Stimulated activated CD8-positive, alpha-beta memory T cell treated with anti-CD3 and anti-CD28 coated beads, Interleukin-15, amount 100 ng/mL, for 1 hour (primary cell): ENCODE results near the gene RPL10.

Experiments used
- DNase-seq: peaks from one replicate; pipeline ENCODE4 v3.0.0-alpha.2; 2020; ENCODE audit warnings: low read depth

Gene RPL10

DNA sequence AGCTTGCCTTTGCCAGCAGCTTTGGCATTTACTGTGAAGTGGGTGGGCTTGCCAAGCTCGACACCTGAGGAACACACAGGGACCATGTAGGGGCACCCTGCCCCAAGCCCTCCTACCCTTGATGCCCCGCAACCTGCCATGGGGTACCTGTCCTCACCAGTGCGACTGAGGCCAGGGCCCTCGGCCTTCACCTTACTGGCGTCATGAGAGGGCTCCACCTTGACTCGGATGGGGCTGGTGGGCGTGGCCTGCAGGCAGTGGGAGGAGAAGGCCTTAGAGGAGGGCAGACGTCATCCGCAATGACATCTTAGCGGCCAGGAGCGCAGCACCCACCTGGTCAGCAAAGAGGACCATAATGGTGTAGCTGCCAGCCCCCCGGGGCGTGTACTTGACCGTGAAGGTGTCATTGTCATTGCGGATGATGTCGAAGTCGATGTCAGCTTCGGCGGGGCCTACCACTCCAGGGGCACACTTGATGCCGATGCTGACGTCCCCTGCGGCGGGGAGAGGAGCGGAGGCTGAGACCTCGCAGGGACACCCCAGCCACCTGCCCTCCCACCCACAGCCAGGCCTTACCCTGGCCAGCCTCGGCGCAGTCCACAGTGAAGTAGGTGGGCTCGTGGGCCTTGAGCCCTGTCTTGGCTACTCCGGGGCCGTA, 36.0 kb upstream of the RPL10 start:
- DNase-seq, result no peak

DNA sequence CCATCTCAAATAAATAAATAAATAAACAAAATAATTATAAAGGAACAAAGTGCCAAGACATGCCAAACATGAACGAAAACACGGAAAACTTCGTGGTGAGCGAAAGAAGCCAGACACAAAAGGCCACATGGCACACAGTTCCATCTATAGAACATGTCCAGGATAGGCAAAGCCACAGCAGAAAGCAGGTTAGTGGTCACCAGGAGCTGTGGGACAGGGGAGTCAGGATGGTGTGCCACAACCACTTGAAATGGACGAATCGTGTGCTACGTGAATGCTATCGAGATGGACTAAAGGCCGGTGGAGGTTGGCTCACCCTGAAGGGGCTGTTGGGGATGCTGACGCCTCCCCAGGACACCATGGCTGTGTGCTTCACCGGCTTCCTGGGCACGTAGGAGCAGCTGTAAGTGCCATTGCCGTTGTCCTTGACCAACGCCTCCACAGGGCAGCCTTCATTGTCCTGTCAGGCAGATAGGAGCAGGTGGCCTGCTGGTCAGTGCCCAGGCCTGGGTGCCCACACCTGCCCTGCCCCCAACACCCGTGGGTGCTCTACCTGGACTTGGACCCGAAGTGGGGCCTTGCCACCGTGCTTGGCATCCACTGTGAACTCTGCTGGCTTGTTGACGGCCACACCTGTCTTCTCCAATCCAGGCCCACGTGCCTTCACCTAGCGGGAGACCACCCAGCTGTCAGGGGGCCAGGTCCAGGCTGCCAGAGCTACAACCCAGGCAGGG, 34.3 kb upstream of the RPL10 start:
- no peak for DNase-seq

DNA sequence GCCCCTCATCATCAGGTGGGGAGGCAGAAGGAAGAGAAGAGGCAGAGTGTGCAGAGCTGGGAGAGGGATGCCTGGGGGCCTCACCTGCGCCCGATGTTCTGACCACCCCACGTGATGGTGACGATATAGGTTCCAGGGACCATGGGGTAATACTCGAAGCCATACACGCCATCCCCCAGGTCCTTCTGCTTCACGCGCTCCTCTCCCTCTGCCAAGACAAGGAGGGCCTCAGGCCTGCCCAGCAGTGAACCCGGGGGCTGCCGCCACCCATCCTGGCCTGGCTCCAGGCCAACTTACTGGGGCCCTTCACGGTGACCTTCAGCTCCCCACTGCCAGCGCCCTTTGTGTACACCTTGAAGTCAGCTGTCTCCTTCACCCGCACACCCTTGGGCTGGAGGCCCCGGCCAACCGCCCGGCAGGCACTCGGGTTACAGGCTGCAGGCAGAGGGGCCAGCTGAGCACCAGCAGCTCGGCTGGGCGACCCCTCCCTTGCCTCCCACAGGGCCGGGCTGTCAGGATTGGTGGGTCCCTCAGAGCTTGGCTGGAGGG, 33.1 kb upstream of the RPL10 start:
- no peak for DNase-seq

DNA sequence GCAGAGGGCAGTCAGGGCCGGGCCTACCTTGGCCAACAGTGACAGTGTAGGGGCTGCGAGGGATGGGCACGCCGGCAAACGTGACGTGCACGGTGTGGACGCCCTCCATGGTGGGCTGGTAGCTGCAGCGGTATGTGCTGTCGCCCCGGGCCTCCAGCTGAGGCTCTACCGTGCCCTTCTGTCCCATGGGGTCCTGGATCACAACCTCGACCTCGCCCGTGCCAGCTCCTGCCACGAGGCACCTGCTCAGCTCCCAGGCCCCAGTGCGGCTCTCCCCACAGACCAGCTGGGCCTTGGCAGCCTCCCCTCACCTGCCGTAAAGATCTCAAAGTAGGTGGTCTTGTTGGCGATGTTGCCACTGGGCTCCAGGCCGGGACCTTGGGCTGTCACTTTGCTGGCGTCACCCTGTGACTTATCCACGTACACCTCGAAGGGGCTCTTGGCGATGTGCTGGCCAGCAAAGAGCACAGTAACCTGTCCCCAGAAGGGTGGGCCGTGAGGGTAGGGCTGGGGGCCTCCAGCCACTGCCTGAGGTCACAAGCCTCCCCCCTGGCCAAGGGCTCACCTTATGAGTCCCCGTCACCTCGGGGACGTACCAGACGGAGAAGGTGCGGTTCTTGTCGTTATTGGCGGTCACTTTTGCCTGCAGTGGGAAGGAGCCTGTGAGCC, 32.0 kb upstream of the RPL10 start:
- no peak for DNase-seq

DNA sequence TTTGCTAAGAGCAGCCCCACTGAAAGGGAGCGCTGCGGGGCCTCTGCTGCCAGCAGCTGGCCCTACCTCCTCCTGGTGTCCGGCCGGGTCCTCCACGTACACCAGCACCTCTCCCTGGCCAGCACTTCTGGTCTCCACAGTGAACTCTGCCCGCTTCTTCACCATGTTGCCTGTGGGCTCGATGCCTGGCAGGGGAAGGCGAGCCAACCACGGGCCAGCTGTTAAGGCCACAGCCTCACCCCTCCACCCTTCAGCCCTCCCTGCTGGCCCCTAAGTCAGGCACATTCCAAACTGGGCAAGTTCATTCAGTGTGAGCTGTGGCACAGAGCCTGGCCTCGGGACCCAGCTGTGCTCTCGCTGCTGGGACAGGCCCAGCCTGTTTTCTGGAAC, 31.5 kb upstream of the RPL10 start:
- DNase-seq, result no peak

DNA sequence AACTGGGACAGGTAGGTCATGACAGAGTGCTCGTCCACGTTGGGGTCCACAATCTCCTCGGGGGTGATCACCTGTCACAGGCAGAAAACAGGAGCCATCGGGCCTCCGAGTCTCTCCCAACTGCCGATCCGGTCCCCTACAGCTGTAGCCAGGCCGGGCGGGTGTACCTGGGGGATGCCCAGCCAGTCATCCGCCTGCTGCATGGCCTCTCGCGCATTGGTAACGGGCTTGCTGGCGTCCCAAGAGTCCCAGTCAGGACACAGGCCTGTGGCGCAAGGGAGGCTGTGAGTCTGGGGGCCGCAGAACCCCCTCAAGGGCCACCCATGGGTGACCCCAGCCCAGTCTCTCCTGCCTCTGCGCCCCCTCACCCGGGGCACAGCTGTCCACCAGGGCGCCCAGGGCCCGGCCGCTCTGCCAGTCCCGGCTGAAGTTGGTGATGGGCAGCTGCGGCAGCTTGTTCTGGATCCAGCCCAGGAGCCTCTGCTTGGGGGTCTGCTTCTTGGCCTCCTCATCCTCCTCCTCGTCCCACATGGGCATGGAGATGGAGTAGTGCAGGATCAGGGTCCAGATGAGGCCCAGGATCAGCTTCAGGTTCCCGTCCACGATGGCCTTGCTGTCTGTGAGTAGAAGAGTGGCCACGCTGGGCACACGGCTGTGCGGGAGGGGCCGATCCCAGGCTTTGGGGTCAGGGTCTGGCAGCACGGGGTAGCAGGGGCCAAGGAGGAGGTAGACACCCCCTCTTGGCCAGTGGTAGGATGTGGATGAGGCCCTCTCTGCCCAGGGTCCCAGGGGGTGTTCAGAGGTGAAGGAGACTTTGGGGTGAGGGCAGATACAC, 30.5 kb upstream of the RPL10 start:
- DNase-seq, result no peak

DNA sequence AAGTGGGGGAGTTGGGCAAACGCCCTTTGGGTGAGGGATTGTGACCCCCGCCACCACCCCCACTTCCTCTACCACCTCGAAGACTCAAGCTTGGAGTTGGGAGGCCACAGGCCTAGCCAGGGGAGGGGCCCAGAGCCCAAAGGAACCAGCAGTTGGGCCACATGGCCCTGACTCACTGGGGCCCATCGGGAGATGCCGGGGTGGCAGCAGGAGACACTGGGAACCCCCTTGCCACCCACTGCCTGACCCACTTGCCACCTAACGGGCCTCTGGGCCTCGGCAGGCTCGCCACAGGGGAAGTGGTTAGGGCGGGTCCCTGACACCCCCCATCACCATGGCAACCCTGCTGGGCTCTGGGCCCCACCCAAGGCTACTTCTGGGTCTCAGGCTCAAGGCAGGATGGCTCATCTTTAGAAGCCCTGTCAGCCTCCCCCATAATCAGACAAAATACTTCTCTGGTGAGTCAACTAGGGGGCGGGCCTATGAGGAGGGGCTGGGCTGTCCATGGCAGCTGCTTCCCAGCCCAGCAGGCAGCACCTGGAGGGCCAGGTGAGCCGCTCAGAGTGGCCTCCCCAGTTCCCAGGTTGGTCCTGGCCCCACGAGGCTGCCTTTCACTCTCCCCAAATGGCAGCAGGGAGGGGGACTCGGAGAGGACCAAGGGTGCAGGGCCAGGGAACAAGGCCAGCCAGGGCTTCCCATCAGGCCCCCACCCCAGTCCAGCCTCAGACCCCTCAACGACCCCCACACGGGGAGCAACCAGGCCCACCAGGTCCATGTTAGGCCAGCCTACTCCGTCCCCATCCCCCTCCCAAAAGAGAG, 29.3 kb upstream of the RPL10 start:
- DNase-seq, result peak; percentile 77

DNA sequence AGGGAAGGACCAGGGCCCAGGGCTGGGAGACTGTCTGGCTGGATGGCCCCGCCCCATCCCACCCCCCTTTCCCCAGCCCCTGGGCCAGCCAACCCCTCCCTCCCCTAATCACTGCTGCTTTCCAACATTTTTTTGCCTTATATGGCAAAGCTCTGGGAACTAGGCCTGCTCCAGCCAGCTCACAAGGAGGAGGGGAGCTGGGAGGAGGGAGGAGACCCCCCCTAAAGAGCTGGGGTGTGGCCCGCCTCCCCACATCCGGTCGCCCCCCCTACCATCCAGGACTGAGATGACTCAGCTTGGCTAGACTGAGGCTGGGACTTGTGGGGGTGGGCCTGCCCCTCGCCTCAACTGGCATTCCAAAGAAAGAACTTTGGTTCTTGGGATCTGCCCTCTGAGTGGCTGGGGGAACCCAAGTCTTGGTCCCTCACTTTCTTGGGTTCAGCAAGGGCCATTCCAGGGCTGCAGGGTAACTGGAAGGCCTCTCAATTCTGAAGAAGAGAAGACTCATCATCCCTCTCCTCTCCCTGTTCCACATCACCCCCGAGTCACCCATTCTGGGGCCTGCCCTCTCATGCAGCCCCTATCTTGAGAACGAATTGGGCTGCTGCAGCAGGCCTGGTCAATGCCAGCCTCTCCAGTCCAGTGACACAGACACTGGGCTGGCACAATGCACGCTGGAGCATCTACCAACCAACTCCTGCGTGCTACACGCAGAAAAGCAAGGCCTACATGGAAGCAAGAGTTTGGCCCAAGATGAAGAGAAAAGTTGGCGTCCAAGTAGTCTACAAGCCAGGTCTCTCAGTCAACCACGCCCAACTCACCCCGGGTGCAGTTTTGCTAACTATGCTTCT, 28.5 kb upstream of the RPL10 start:
- DNase-seq, result peak; percentile 48

DNA sequence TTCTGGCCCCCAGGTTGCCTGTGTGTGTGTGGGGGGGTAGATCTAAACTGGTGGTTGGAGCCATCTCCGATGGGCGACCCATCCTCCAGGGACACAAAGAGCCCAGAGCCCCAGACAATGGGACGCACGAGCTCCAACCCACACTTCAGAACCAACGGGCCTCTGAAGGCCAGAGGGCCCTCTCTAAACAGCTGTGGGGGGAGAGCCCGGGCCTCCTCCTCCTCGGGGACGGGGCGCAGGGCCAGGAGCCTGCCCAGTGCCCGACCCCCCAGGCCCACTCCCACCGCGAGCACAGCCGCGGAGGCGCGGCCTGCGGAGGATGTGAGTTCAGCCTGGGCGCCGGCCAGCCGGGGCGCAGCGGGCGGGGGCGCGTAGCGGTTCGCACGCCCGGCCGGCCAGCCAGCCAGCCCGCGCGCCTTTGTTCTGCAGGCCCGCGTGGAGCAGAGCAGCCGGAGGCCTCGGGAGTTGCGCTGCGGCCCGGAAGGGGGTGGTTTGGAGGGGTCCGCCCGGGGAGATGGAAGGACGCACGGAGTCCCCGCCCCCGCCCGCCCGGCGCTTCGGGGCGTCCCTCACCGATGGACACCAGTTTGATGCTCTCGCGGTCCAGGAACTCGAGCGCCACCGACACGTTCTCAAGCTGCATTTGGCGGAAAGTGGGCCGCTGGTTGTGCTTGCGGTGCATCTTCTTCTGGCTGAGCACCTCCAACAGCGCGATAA, 27.7 kb upstream of the RPL10 start:
- DNase-seq, result no peak

DNA sequence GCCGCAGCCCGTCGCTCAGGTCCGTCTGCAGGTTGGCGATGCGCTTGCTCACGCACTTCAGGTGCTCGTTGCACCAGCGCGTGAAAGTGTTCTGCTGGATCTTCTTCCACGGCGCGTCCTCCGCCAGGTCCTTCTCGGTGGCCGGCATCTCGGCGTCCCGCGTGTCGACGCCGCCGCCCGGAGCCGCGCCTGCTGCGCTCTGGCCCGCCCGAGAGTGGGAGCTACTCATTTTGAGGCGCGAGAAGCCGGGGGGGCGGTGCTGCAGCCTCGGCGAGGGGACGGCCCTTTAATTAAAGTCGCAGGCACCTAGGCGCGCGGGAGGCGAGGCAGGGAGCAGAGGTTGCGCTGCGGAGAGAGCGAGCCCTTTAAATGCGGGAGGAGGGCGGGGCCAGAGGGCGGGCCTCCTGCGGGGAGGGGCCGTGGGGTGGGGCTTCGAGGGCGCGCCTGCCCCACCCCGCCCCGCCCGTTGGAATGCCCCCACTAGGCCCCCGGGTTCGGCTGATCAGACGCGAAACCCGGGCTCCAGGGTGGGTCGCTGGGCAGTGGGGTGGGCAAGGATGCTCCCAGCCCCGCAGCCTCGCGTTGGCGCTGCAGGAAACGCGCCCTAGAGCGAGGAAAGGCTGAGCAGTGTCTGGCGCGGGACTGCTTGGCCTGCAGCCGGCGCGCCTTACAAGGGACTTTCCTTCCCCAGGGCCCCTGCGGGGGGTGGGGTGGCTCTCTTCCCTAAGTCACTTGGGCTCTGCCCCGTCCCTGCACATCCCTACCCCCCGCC, 27.0 kb upstream of the RPL10 start:
- peak; percentile 81 for DNase-seq

DNA sequence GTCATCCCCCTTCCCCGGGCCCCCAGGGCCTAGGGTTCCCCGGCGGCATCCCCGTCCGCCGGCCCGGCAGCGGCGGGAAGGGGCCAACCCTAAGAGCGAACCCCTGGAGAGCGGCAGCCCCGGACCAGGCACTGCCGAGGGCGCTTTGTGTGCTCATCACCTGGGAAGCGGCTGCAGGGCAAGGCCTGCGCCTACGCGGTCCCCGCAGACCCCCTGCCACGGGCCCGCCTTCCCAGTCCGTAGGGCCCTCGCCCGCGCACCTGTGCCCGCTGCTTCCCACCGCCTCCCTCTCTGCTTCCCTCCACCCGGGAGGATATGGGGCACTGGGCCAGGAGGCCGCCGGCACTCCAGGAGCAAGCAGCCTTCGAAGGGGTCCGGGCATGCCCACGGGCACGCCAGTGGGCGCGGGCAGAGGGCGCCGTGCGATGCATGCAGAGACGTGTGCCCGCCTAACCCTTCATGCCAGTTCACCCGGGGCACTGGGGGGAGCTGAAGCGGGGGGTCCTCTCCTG, 26.3 kb upstream of the RPL10 start:
- DNase-seq, result no peak

DNA sequence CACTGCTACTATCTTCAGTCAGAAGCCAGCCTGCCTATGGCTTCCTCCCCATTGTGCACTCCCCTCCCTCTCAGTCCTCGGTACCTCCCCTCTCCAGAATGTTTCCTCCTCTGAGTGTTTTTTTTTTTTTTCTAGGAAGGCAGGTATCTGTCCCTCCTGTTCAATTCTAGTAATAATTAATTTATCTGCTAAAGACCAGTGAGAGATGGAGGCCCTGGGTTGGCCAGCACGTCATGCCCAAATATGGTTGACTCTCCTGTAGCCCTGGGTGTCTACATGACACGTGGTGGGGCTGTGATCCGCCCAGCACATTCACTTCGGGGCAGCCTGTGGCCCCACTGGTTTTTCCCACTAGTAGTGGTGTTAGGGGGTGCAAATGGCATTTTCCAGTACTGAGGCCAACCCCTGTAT, 25.6 kb upstream of the RPL10 start:
- no peak for DNase-seq

DNA sequence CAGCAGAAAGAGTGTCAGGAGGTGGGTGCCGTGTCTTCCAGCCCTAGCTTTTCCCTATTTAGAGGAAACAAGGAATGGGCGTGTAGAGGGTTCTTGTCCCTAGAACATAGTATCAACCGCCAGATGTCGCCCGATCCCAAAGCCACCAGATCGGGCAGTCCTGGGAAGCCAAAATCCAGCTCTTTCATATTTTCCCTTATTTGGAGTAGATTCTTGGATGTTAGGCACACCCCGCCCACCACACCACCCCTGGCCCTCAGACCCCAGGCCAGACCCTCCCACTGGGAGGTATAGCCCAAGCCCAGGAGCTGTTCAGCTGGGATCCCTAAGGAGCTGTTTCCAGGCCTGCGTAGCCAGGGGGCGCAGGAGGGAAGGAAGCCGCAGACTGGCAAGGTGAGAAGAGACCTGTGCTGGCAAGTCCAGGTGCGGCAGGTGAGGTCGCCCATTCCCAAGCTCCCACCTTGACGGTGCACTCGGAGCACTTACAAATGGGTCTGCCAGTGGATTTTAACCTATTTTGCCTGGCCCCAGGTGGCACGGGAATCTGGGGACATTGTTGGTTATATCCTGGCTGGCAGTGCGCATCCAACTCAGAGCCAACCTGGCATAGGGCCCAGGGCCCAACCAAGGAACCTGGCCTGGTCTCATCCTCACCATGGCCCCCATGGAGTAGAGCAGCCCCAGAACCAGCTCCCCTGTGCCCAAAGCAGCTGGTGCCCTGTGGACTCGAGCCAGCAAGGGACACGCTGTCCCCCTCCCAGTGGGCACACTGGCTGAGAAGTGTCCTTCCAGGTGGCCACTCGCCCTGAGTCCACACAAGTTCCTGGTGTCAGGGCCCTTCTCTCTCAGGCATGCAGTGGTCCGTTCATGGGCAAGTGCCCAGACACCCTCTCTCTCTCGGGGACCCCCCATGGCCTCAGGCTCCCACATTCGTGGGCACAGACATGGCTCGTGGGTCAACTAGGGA, 24.6 kb upstream of the RPL10 start:
- DNase-seq, result no peak

DNA sequence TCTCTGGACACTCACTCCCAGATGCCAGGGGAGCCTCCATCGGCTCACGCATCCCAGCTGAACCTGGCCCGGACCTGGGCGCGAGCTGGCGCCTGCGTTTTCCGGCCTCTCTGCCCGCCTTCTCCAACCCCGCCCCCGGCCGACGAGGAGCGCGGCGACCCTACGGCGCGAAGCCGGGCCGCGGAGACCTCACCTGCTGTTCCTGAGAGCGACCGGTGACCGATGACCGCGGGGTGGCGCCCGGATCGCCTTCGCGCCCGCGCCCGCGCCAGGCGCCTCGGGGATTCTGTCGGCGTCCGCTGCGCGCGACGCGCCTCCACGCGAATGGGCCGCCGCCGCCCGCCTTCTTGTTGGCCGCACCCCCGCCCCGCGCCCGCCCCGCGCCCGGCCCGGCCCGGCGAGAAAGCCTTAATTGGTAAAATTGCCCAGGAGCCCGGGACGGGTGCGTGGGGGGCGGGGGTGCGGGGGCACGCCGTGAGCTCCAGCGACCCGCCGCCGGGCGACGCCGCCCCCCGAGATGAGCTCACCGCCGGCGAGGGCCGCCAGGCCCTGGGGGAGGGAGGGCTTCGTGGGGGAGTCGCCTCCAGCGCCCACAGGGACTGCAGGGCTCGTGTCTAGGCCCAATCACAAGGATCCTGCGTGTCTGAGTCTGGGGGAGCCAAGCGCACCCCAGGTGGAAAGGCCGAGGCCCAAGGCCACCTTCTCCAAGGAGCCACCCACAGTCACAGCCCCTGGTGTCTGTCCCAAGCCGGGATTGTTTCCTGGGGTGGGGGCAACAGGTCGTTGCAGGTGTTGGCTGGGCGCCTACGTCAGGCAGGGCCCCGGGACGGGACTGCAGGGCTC, 23.6 kb upstream of the RPL10 start, which contains the start of gene FLNA:
Gene FLNA (minus strand): TSS at position 322 of the 843 bp plus-strand sequence. CDS start 3,389 bp downstream, outside the sequence.
- DNase-seq, result no peak

DNA sequence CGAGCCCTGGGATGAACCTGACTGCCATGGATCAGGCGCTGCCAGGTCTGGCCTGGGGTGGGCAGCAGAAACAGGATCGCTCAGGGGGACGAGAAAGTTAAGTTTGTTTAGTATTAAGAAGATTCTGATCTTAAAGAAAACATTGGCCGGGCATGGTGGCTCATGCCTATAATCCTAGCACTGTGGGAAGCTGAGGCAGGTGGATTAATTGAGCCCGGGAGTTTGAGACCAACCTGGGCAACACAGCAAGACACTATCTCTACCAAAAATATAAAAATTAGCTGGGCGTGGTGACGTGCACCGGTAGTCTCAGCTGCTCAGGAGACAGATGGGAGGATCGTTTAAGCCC, 23.0 kb upstream of the RPL10 start:
- DNase-seq, result no peak

DNA sequence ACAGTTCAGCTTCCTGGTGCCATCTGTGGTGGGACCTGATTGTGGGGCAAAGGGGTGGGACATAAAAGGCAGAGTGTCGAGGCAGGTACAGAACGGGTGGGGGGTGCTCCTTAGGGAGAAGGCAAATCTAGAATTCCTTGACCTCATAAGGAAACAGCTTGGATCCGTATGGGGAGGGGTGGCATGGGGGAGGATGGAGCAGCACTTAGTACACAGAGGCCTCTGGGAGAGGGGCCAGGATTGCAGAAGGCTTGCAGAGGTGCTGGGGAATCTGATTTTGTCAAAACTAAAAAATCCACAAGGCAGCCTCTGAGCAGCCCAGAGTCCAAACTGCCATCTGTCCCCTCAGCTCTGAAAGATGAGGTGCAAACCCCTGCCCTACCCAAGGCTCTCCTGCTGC, 21.4 kb upstream of the RPL10 start:
- DNase-seq, result no peak
